Panc1 (cell line): ENCODE data around the gene SERGEF. TPM values are rescaled to one million over a fixed set of nuclear protein-coding genes. Genes with fewer than 3 reads are reported as not detected.

Experiments
- ATAC-seq: fragments of 200-7000 bp; cut with Tn5 transposase; 2 replicates; pipeline ENCODE4 v1.9.1; 2020; ENCODE audit warnings: mild to moderate bottlenecking, moderate library complexity
- BruUV-seq: library from RNA; stranded (reverse); fragments of 400-500 nt; replicated peaks from 2 replicates; lab custom pipeline; 2021; lab: Mats Ljungman, UMichigan
- CTCF ChIA-PET: fragments of 300-600 bp; sonication (Branson Sonifier 250); formaldehyde crosslinking; loops from one replicate; lab custom pipeline; 2022; ENCODE audit warnings: antibody characterized with exemption; lab: Charles Lee
- POLR2A ChIA-PET: fragments of 300-600 bp; sonication (Branson Sonifier 250); formaldehyde crosslinking; loops from one replicate; lab custom pipeline; 2022; ENCODE audit warnings: antibody characterized with exemption; lab: Charles Lee
- DNase-seq: peaks from one replicate; pipeline ENCODE4 v3.0.0-alpha.2; 2010; ENCODE audit warnings: low read depth, low spot score
- H3K27ac ChIP-seq: 2 replicates; pipeline ENCODE4 v1.5.1; 2011; ENCODE audit warnings: mild to moderate bottlenecking, low read length, inconsistent platforms
- H3K27me3 ChIP-seq: fragments of 200-500 bp; sonication (Bioruptor generic); 2 replicates; pipeline ENCODE4 v1.6.0; 2014; ENCODE audit warnings: low read length, inconsistent platforms; ENCODE audit not compliant: control insufficient read depth, insufficient read depth
- H3K36me3 ChIP-seq: fragments of 200-500 bp; sonication (Bioruptor generic); 2 replicates; pipeline ENCODE4 v1.5.1; 2014; ENCODE audit warnings: inconsistent platforms, mild to moderate bottlenecking, low read length, moderate library complexity; ENCODE audit not compliant: control insufficient read depth, insufficient read depth
- H3K4me1 ChIP-seq: 2 replicates; pipeline ENCODE4 v1.5.1; 2011; ENCODE audit warnings: inconsistent platforms, mild to moderate bottlenecking, low read length, moderate library complexity; ENCODE audit not compliant: control insufficient read depth, insufficient read depth
- H3K4me3 ChIP-seq, 2 experiments: 2 replicates each; pipeline ENCODE4 v1.5.1; 2011 to 2012; ENCODE audit warnings: low read depth in 2 of 2, low read length in 2 of 2, mild to moderate bottlenecking in 2 of 2, inconsistent platforms in 1 of 2, moderate library complexity in 1 of 2
- H3K9me3 ChIP-seq: fragments of 200-500 bp; sonication (Bioruptor generic); 2 replicates; pipeline ENCODE4 v1.5.1; 2014; ENCODE audit warnings: low read depth, mild to moderate bottlenecking, inconsistent platforms, low read length, moderate library complexity; ENCODE audit not compliant: control insufficient read depth, insufficient read depth
- CTCF ChIP-seq: fragments of 450-650 bp; IDR thresholded peaks from 2 replicates; pipeline ENCODE4 v1.5.1; 2017; ENCODE audit warnings: mild to moderate bottlenecking
- POLR2AphosphoS5 ChIP-seq: IDR thresholded peaks from 2 replicates; pipeline ENCODE4 v1.6.1; 2012; ENCODE audit warnings: mild to moderate bottlenecking, low read depth, low read length, moderate library complexity
- SIN3A ChIP-seq: IDR thresholded peaks from 2 replicates; pipeline ENCODE4 v1.6.1; 2012; ENCODE audit warnings: low read depth, mild to moderate bottlenecking, low read length, moderate library complexity, borderline replicate concordance; ENCODE audit not compliant: insufficient read depth
- TCF7L2 ChIP-seq: IDR thresholded peaks from 2 replicates; pipeline ENCODE4 v1.6.1; 2011; ENCODE audit warnings: mild to moderate bottlenecking, low read depth, low read length, inconsistent platforms
- in situ Hi-C: cut with HindIII; loops from 2 replicates; pipeline ENCODE4 v1.10.0; 2016; ENCODE audit warnings: low sequenced_read_pairs, low pct_unique_long_range_greater_than_20kb
- intact Hi-C: fragments of 100-400 bp; cut with micrococcal nuclease; formaldehyde crosslinking; loops from one replicate; pipeline ENCODE4 v1.10.0; 2022; ENCODE audit not compliant: unreplicated experiment
- total RNA-seq: library from RNA; stranded (reverse); gene quantifications from one replicate; pipeline ENCODE4 v1.2.1, GENCODE V29; 2021; ENCODE audit not compliant: unreplicated experiment
- TF ChIP-seq, protein P1 (sequence below), 2 experiments: IDR thresholded peaks; 2 replicates each; pipeline ENCODE4 v1.6.1; 2011 to 2012; ENCODE audit warnings: low read depth in 2 of 2, control low read depth in 1 of 2, low read length in 1 of 2, mild to moderate bottlenecking in 1 of 2, moderate library complexity in 1 of 2; ENCODE audit not compliant: insufficient read depth in 1 of 2

SERGEF gene
- total RNA-seq, 1 experiment from 2014 or later = 35.5 TPM

GRCh38 chr11:17774232-17775034 lies 238.4 kb downstream of the SERGEF start:
- intact Hi-C loops = no loop called here
- Histone ChIP-seq H3K4me3 (no peak overlapping the region), H3K27me3 (no peaks in the 10 kb centered on the region), H3K9me3 (no peaks in the 10 kb centered on the region), H3K27ac (no peak overlapping the region), H3K4me1 (no peaks in the 10 kb centered on the region), H3K36me3 (no peaks in the 10 kb centered on the region)
- in situ Hi-C loops = no loop called here
- TF ChIP-seq SIN3A (no peak), POLR2AphosphoS5 (no peak), TCF7L2 (no peak), CTCF (no peak)
- TF ChIP-seq, protein P1, sequence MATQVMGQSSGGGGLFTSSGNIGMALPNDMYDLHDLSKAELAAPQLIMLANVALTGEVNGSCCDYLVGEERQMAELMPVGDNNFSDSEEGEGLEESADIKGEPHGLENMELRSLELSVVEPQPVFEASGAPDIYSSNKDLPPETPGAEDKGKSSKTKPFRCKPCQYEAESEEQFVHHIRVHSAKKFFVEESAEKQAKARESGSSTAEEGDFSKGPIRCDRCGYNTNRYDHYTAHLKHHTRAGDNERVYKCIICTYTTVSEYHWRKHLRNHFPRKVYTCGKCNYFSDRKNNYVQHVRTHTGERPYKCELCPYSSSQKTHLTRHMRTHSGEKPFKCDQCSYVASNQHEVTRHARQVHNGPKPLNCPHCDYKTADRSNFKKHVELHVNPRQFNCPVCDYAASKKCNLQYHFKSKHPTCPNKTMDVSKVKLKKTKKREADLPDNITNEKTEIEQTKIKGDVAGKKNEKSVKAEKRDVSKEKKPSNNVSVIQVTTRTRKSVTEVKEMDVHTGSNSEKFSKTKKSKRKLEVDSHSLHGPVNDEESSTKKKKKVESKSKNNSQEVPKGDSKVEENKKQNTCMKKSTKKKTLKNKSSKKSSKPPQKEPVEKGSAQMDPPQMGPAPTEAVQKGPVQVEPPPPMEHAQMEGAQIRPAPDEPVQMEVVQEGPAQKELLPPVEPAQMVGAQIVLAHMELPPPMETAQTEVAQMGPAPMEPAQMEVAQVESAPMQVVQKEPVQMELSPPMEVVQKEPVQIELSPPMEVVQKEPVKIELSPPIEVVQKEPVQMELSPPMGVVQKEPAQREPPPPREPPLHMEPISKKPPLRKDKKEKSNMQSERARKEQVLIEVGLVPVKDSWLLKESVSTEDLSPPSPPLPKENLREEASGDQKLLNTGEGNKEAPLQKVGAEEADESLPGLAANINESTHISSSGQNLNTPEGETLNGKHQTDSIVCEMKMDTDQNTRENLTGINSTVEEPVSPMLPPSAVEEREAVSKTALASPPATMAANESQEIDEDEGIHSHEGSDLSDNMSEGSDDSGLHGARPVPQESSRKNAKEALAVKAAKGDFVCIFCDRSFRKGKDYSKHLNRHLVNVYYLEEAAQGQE (IDR thresholded peaks at IDR 0.05; ENCODE audit: insufficient read depth in 1 of 2, low read depth in 2 of 2, low read length in 1 of 2) = no peak
- ChIA-PET CTCF (interaction anchor here (1.1 kb wide), 1 partner anchor 54 kb away, joined by 6 read pairs; no protein-coding TSS in a partner anchor), POLR2A (no interaction called here)
- ATAC-seq = no peak
- BruUV-seq = no TSS peak
- no peak for DNase-seq

DNA sequence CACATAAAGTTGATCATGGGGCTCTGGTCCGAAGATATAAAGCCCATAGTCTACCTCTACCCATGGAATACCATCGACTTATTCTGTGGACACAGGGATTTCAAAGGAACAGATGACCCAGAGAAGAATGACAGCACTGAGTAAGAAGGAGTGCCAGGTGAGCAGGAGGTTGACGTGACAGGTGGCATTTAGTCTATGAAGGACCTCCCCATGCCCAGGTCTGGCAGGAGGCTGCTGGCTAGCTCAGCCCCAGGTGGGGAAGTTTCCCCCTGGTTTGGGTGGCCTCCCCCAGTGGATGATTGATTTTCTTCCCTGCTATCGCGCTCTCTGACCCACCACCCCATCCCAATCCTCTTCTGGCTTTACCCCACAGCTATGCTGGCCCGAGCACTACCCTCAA lies 239.2 kb downstream of the SERGEF start:
- ChIA-PET POLR2A (no interaction called here), CTCF (no interaction called here)
- in situ Hi-C loops (no loop called here), intact Hi-C loops (no loop called here)
- Histone ChIP-seq H3K27me3 (no peaks in the 10 kb centered on the region), H3K27ac (no peak overlapping the region), H3K4me3 (no peak overlapping the region), H3K36me3 (no peaks in the 10 kb centered on the region), H3K4me1 (no peaks in the 10 kb centered on the region), H3K9me3 (no peaks in the 10 kb centered on the region)
- no peak for ATAC-seq
- DNase-seq = no peak
- no peak for TF ChIP-seq TCF7L2
- TF ChIP-seq, protein P1 (IDR thresholded peaks at IDR 0.05; ENCODE audit: insufficient read depth in 1 of 2, low read depth in 2 of 2, low read length in 1 of 2) = no peak
- TF ChIP-seq CTCF = no peak
- no peak for TF ChIP-seq SIN3A
- TF ChIP-seq POLR2AphosphoS5 = no peak
- BruUV-seq = no TSS peak
